UCSD-AML1 (cell line): ENCODE data around the gene HMCN2.
"Not testable (repeated sequence)": the region's sequence is repeated elsewhere in the genome, so short reads cannot be mapped to it uniquely, and the experiment has no call there.

Experiments
- DNase-seq: peaks from one replicate; lab custom pipeline; 2025; ENCODE audit not compliant: unreplicated experiment; lab: John Stamatoyannopoulos, UW

HMCN2 gene

GRCh38 chr9:130327781-130328348 is 62.3 kb downstream of the HMCN2 start:
- no peak for DNase-seq

GRCh38 chr9:130328349-130328801 is 62.8 kb downstream of the HMCN2 start:
- DNase-seq: no peak

DNA sequence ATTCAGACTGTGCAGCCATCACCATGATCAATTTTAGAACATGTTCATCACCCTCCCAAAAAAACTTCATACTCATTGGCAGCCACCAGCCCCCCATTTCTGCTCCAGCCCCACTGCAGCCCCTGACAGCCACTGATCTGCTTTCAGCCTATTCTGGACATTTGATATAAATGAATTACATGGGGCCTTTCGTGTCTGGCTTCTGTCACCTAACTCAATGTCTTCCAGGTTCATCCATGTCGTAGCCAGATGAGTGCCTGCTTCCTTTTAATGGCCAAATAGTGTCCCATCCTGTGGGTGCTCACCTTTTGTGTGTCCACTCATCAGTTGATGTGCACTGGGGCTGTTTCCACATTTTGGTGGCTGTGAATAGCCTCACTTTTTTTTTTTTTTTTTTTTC is 63.5 kb downstream of the HMCN2 start:
- DNase-seq: no peak

- DNase-seq: no peak
Observed at GRCh38 chr9:130330202-130330862, 64.8 kb downstream of the HMCN2 start.

DNA sequence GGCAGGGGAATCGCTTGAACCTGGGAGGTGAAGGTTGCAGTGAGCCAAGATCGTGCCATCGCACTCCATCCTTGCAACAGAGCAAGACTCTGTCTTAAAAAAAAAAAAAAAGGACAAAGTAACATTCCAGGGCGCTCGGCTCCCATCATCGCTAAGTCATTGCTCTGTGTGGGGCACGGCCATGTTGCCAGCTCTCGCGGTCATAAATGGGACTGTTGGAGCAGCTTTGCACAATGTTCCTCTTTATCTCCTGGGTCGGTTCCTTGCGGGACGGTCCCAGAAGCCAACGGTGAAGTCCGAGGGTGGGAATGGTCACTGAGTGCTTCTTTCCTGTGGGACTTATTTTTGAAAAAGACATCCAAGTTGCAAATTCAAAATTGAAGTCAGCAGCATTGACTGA is 65.5 kb downstream of the HMCN2 start:
- DNase-seq: no peak

GRCh38 chr9:130331573-130331972 is 66.0 kb downstream of the HMCN2 start:
- no peak for DNase-seq

GRCh38 chr9:130332384-130332926 is 66.9 kb downstream of the HMCN2 start:
- no peak for DNase-seq

DNA sequence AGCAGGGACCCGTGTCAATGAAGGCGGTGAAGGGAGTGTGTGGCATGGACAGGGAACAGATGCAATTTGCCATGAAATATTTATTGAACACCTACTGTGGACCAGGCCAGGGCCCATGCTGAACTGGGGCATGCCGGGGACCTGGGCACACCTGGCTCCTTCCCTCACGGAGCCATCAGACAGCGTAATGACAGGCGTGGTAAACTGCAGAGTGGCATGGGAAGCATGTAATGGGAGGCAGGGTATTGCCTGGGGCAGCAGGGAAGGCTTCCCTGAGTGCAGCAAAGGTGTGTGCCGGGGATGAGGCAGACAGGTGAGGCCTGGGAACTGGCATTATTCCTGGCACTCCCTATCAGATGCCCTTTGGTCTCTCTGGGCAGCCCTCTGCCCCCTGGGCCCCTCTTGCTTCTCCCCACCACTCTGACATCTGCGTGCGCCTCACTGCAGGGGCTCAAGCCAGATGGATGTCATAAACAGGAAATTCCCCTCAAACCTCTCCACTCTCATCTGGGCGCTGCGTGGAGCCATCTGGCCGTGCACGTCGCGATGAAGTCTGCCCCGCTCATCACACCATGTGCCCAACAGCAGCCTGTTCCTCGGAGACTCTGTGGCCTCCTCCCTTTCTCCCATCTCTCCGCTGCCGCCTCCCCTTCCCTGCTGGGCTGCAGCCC is 67.6 kb downstream of the HMCN2 start:
- DNase-seq: no peak

- DNase-seq: no peak
Observed at GRCh38 chr9:130333712-130334062, 68.1 kb downstream of the HMCN2 start.

- DNase-seq: no peak
Observed at GRCh38 chr9:130334915-130335314, 69.4 kb downstream of the HMCN2 start.

DNA sequence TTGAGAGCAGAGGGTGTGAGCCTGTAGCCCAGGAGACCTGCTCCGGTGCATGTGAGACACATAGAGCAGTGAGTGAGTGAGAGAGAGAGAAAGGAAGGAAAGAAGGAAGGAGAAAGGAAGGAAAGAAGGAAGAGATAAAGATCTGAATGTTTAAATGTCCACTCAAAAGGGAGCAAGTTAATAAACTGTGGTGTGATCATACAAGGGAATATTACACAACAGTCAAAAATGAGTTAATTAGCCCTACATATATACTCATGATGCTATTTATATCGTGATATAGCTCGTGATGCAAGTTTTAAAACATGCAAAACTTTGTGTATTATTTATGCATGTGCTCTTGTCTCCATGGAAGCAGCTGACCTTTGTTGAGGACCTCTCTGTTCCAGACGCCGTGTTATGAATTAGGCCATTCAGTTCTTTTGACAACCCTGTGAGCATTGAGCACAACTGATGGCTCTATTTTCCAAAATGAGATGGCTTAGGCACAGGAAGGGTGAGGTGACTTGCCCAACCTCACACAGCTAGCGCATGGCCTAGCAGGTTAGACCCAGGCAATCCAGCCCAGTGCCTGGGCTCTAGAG is 70.6 kb downstream of the HMCN2 start:
- no peak for DNase-seq

GRCh38 chr9:130336885-130337284 is 71.3 kb downstream of the HMCN2 start:
- no peak for DNase-seq

DNA sequence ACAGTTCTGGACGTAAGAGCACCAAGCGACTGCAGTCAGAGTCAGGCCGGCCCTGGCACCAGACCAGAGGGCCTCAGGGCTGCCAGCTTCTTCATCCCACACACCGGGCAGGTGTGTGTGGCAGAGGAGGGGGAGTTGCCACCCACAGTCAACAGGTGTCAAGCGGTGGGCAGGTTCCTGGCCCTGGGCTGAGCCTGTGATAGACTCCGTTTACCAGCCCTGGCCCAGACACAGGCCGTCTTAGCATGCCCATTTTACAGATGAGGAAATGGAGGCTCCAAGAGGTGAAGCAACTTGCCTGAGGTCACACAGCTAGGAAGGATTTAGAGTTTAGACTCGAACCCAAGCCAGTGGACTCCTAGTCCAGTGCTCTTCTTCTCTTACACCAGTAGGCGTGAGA is 71.8 kb downstream of the HMCN2 start:
- no peak for DNase-seq

DNA sequence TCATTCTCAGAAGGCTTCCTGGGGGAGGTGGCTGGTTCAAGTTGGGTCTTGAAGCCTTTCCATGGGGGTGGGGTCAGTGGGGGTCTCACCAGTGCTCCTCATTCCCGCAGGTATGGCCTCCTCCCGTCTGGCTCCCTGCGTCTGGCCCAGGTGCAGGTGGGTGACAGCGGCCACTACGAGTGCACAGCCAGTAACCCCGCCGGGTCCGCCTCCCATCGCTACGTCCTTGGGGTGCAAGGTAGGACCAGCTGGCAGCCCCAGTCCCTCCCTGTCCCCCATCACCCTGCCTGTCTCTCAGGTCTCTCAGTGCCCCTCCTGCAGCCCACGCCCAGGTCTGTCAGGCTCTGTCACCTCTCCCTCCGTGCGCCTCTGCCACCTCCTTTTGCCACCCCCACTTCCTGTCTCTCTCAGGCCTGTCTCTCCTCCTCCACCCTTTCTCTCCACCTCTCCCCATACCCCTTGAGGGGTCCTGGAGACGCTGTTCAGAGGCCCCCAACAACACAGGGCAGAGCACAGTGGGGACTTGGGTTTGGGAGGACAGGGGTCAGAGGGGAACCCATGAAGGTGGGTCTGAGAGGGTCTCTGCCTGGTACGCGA is 72.3 kb downstream of the HMCN2 start:
- DNase-seq: no peak

- DNase-seq: not testable (repeated sequence)
Observed at GRCh38 chr9:130338891-130339290, 73.3 kb downstream of the HMCN2 start.

DNA sequence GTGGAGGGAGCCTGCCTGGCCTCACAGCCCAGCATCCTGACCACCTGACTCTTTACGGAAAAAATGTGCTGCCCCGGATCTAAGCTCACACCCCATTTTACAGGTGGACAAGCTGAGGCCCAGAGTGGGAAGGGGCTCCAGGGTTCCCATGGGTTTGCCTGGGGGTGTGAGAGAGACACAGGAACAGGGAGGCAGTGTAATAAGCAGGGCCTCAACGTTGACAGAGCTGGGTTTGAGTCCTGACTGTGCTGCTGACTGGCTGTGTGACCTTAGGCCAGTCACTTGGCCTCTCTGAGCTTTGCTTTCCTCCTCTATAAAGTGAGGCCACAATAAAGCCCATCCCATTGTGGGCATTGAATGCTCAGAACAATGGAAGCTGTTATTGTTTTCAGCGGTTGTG is 73.7 kb downstream of the HMCN2 start:
- no peak for DNase-seq

- no peak for DNase-seq
Observed at GRCh38 chr9:130340011-130340410, 74.5 kb downstream of the HMCN2 start.

- not testable (repeated sequence) for DNase-seq
Observed at GRCh38 chr9:130340557-130340956, 75.0 kb downstream of the HMCN2 start.

DNA sequence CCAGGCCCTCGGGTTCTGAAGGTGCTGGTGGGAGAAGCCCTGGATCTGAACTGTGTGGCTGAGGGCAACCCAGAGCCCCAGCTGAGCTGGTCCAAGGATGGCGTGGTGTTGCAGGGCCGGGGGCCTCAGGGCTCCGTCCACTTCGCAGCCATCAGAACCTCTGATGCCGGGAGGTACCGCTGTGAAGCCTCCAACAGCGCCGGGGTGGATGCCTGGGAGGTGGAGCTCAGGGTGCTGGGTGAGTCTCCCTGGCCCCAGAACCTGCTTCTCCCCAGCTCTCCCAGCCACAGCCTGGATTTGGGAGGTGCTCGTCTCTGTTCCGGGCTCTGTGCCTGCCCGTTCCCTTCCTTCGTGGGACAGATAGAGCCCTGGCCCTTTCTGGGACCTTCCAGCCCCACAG is 75.6 kb downstream of the HMCN2 start:
- DNase-seq: no peak

- no peak for DNase-seq
Observed at GRCh38 chr9:130341839-130342713, 76.5 kb downstream of the HMCN2 start.

DNA sequence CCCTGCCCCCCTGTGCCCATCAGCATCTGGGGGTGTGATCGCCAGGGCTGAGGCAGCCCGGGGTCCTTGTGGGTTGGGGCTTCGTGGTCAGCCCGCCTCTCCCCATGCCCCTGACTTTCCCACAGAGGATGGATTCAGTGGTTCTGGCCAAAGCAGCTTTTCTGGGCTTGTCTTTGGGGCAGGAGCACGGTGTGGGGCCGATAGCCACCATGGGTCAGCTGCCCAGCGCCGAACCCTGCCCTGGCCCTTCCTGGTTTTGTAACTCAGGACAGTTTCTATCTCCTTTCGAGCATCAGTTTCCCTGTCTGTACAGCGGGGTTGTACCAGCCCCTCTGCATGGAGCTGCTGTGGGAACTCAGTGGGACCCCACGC is 77.1 kb downstream of the HMCN2 start:
- DNase-seq: no peak
